Lower leg skin (tissue), 3 donors: ENCODE results near the gene TSN.

Source experiments
- CTCF ChIP-seq, 3 donors: fragments of 450-650 bp; IDR thresholded peaks; one replicate each; pipeline ENCODE4 v1.5.1; 2016; ENCODE audit warnings: antibody characterized with exemption in 3 of 3, mild to moderate bottlenecking in 3 of 3, moderate library complexity in 2 of 3
- POLR2A ChIP-seq, 2 donors: fragments of 450-650 bp; IDR thresholded peaks; one replicate each; pipeline ENCODE4 v1.6.1; 2016 to 2017; ENCODE audit warnings: antibody characterized with exemption in 2 of 2, mild to moderate bottlenecking in 1 of 2, moderate library complexity in 1 of 2

DNA sequence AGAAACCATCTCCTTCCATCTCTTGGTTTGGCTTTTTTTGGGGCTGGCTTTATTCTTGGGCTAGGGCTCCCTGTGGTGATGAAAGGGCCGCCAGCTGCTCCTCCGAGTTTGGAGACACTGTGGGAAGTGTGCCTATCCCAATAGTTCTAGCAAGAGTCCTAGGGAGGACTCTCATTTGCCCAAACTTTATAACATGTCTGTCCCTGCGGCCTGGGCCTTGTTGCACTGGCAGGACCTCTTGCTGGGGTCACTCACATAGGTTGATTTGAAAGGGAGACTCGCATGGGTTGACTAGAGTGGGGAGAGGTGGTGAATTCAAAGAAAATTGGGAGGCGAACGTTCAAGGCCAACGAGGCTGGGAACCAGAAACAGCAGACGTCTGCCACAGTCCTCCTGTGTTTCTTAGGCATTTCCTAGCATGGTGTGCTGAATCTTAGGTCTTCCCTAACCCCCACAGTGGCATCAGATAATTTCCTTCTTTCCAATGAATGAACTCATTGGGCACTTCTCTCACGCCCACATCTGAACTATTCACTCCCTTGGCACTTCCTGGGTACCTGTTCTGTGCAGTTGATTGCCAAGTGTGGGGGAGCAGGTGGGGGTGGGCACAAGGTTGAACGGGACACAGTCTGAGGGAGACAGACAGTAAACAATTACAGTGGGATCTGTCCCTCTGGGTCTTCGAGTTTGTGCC, 45.5 kb upstream of the TSN start:
- no peak for TF ChIP-seq CTCF (IDR thresholded peaks at IDR 0.05)
- no peak for TF ChIP-seq POLR2A (IDR thresholded peaks at IDR 0.05)
